ENCODE data around the gene RBX1.

The RBX1 gene

DNA sequence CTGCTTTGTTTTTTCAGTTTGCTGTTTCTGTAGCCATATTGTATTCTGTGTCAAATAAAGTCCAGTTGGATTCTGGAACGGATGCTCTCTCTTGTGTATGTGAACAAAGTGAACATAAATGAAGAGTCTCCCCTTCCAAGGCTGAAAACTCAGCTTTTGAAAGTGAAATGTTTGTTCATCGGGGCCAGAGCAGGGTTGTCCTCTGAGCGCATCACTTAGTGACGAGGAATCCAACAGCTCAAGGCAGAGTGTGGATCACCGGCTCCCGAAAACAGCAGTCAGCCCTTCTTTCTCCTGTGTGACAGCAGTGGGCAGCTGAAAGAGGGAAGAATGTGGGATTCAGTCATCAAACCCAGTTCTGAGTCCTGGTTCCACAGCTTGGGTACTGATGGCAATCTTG is 21.4 kb downstream of the RBX1 start:
- TF ChIP-seq, protein P1, sequence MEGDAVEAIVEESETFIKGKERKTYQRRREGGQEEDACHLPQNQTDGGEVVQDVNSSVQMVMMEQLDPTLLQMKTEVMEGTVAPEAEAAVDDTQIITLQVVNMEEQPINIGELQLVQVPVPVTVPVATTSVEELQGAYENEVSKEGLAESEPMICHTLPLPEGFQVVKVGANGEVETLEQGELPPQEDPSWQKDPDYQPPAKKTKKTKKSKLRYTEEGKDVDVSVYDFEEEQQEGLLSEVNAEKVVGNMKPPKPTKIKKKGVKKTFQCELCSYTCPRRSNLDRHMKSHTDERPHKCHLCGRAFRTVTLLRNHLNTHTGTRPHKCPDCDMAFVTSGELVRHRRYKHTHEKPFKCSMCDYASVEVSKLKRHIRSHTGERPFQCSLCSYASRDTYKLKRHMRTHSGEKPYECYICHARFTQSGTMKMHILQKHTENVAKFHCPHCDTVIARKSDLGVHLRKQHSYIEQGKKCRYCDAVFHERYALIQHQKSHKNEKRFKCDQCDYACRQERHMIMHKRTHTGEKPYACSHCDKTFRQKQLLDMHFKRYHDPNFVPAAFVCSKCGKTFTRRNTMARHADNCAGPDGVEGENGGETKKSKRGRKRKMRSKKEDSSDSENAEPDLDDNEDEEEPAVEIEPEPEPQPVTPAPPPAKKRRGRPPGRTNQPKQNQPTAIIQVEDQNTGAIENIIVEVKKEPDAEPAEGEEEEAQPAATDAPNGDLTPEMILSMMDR (IDR thresholded peaks at IDR 0.05; ENCODE audit: low read depth, low read length) = no peak
- DNase-seq (ENCODE audit: extremely low read depth, low read depth) = no peak

DNA sequence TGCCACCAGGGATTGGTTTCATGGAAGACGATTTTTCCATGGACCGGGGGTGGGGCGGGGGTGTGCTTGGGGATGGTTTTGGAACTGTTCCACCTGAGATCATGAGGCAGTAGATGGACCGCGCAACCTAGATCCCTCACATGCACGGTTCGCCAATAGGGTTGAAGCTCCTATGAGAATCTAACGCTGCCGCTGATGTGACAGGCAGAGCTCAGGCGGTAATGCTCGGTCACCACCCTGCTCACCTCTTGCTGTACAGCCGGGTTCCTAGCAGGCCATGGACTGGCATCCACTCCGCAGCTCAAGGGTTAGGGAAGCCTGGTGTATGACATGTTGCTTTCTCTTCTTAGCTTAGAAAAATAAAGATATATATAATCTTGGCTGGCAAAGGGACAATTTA is 22.0 kb downstream of the RBX1 start:
- no peak for DNase-seq (ENCODE audit: extremely low read depth, low read depth)
- TF ChIP-seq, protein P1 (IDR thresholded peaks at IDR 0.05; ENCODE audit: low read depth, low read length) = no peak

DNA sequence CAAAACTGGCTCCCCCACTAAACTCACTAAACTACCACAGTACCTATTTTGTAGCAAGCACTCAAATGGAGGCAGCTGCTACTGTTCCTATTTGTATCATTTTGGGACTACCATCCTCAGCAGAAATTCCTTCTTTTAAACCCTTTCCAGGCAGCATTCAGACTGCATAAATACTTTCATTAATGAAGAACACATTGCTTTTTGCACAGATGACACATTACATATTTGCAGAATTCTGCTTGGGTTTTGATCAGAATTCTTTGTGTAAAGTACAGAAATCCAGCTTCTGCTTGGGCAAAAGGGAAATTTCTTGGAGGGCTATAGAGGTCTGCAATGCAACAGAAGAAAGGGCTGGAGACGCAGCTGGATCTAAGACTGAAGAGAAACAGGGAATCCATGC is 24.2 kb downstream of the RBX1 start:
- TF ChIP-seq, protein P1 (IDR thresholded peaks at IDR 0.05; ENCODE audit: low read depth, low read length) = no peak

DNA sequence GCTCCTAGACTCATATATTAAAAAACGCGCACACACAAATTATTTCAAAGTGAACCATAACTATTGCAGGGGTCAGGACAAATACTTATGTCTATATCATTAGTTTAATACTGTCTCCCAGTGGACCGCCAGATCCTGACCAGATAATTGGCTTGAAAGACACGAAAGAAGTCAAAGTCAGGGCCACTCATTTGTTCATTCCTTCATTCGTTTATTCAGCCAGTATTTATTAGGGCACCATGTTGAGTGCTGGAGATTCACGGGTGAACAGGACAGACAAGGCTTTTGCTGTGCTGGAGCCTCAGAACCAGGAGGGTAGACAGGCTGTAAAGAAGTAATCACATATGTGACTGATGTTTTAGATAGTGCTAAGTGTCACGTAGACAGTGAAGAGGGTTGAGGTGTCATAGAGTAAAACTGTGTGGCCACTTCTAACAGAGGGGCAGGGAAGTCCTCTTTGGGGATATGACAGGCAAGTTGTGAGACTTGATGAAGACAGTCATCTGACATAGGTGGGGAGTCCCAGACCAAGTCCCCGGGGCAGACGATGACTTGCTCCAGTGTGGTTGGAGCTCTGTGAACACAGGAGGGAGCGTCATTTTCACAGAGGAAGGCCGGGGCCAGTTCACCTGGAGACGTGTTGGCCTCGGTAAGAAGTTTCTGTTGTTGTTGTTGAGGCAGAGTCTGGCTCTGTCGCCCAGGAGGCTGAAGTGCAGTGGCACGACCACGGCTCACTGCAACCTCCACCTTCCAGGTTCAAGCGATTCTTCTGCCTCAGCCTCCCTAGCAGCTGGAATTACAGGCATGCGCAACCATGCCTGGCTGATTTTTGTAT is 25.9 kb downstream of the RBX1 start:
- DNase-seq (ENCODE audit: extremely low read depth, low read depth) = no peak

More for the DNA sequence above, 24.2 kb downstream of the RBX1 start:
- DNase-seq (ENCODE audit: extremely low read depth, low read depth) = peak; percentile 16

DNA sequence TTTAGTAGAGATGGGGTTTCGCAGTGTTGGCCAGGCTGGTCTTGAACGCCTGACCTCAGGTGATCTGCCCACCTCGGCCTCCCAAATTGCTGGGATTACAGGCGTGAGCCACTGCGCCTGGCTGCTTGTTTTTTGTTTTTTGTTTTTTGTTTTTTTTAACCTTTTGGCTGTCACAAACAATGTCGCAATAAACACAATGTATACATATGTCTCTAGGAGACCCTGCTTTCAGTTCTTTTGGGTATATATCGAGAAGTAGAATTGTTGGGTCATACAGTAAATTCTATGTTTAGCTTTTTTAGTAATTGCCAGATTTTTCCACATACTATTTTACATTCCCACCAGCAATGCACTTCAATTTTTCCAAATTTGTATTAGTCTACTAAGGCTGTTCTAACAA is 28.0 kb downstream of the RBX1 start:
- DNase-seq (ENCODE audit: extremely low read depth, low read depth) = no peak
- TF ChIP-seq, protein P1 (IDR thresholded peaks at IDR 0.05; ENCODE audit: low read depth, low read length) = no peak

More for the DNA sequence above, 25.9 kb downstream of the RBX1 start:
- TF ChIP-seq, protein P1 (IDR thresholded peaks at IDR 0.05; ENCODE audit: low read depth, low read length) = no peak

DNA sequence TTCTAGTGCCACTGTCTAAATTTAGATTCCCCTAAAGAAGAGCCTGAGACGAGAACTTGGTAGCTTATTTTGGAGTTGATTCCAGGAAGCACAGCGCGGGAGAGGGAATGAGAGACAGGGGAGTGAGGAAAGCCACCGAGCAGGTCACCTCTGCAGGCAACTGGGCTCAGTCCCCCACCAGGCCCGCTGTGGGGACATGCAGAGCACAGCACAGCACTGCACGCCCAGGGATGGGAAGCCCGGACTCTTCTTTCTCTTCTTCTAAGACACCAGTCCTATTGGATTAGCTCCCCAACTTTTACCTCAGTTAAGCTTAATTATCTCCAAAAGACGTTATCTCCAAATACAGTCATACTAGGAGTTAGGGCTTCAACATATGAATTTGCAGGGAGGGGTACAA is 28.7 kb downstream of the RBX1 start:
- TF ChIP-seq, protein P1 (IDR thresholded peaks at IDR 0.05; ENCODE audit: low read depth, low read length) = no peak
- no peak for DNase-seq (ENCODE audit: extremely low read depth, low read depth)

DNA sequence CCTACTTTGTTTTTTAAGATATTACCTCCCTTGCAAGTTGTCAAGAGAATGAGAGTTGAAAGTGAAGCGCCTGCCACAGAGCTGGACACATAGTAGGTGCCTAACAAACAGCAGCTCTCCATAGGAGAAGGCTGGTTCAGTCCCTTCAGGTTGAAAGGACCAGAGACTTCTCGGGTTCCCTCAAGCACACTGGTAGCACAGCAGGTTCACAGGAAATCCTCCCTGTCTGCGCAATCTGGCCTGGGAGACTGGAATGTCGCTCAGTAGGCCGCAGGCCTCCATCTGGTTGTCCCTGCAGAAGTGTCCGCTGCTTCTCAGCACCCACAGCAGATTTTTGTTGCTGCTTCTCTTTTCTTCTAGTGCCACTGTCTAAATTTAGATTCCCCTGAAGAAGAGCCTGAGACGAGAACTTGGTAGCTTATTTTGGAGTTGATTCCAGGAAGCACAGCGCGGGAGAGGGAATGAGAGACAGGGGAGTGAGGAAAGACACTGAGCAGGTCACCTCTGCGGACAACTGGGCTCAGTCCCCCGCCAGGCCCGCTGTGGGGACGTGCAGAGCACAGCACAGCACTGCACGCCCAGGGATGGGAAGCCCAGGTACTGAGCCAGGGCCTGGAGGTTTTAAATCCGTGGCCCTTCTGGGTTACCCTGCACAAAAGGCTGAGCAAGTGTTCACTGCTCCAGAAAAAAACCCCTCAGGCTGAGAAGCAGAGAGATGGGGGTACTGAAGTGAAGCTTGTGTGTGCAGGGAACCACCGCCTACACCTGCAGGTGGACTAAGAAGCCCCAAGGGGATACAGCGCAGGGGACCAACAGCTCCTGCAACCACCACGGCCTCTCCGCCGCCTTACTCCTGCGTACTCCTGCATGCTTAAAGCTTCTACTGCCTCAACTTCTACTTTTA is 31.6 kb downstream of the RBX1 start:
- DNase-seq (ENCODE audit: extremely low read depth, low read depth) = no peak
- TF ChIP-seq, protein P1 (IDR thresholded peaks at IDR 0.05; ENCODE audit: low read depth, low read length) = no peak

All from AG09319 (cell line).